Measurements from ENCODE around the gene TIMP2. TPM values are rescaled to one million over a fixed set of nuclear protein-coding genes. Genes with fewer than 3 reads are reported as not detected.

The TIMP2 gene
- total and polyA plus RNA-seq, 2 donors (not counting 3 experiments of a cell fraction or from before 2014, with no cell fraction given) = 138 to 318 TPM

DNA sequence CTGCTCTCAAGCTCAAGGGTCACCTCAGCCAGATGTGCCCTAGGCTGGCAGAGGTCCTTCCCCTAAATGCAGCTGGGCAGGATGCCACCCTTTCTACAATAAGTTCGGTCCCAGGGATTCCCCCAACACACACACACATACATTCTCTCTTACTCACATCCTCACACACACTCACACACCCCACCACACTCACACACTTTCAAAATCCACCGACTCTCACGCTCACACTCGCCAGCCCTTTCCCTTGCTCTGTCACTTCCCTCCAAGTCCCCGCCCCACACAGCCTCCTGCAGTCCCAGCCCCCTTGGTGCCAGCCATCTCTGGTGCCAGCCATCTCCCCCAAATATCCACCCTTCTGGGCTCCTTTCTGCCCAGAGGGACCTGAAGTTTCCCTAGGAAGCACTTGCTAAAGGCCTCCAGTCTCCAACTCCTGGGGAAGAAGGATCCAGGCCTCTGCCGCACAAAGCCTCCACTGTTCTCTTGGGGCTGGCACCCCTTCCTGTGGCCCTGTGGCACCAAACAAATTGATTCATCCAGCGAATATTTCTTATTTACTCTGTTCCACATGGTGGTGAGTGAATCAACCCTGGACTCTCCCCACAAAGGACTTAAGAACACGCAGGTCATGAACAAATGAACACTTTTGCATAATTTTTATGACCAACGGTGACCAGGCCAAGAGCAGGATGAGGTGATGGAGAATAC, 80.7 kb downstream of the TIMP2 start:
- BruUV-seq (replicated peaks) = no TSS peak
- intact Hi-C loops (cut with micrococcal nuclease) (no loop called here), dilution Hi-C loops (cut with MboI; ENCODE audit: extremely low pct_ligation_motif_present, low sequenced_read_pairs) (no loop called here)
- Histone ChIP-seq H3K9ac (replicated peaks; ENCODE audit: extremely low read depth, insufficient read depth, low read length) (no peak overlapping the region), H3K9me1 (replicated peaks; ENCODE audit: control insufficient read depth, extremely low read depth, insufficient read depth, low read length) (no peaks in the 10 kb centered on the region), H3K27ac (ENCODE audit: insufficient read depth, low read depth, low read length) (no peak overlapping the region), H4K20me1 (replicated peaks; ENCODE audit: control insufficient read depth, extremely low read depth, insufficient read depth, low read length) (no peaks in the 10 kb centered on the region), H2AFZ (ENCODE audit: low read depth, low read length) (no peak overlapping the region), H3K79me2 (ENCODE audit: control insufficient read depth, insufficient read depth, low read length) (peaks cover 8% of the 10 kb centered on the region), H3K4me1 (ENCODE audit: control insufficient read depth, extremely low read depth, insufficient read depth, low read length) (peaks cover 7% of the 10 kb centered on the region), H3K4me2 (ENCODE audit: insufficient read depth, low read length) (no peak overlapping the region), H3K36me3 (ENCODE audit: control insufficient read depth in 2 of 2, extremely low read depth in 1 of 2, insufficient read depth in 2 of 2, low read length in 2 of 2) (no peaks in the 10 kb centered on the region), H3K27me3 (ENCODE audit: control insufficient read depth in 2 of 2, insufficient read depth in 2 of 2, low read length in 2 of 2) (no peaks in the 10 kb centered on the region), H3K9me3 (replicated peaks; ENCODE audit: control insufficient read depth, insufficient read depth, low read length) (no peaks in the 10 kb centered on the region), H3K4me3 (replicated peaks in 1 of 3; ENCODE audit: insufficient read depth in 1 of 3, low read depth in 1 of 3, low read length in 3 of 3) (no peak overlapping the region)
- FAIRE-seq (no peak), DNase-seq (ENCODE audit: low read depth, low spot score) (peak; percentile 26)
- CTCF ChIA-PET = interaction anchor here (2.9 kb wide), 1 partner anchor 21 kb away, joined by 8 read pairs; no protein-coding TSS in a partner anchor
- TF ChIP-seq FOS (IDR thresholded peaks at IDR 0.05; ENCODE audit: borderline replicate concordance, insufficient read depth, low read length) = no peak
- TF ChIP-seq EZH2 (IDR thresholded peaks at IDR 0.05; ENCODE audit: borderline replicate concordance, low read depth, low read length, severe bottlenecking) = no peak
- POLR2A ChIA-PET = no interaction called here

GRCh38 chr17:78842881-78843565, 82.2 kb downstream of the TIMP2 start:
- no peak overlapping the region for H3K4me3 ChIP-seq (replicated peaks in 1 of 3; ENCODE audit: insufficient read depth in 1 of 3, low read depth in 1 of 3, low read length in 3 of 3)
- no peak overlapping the region for H3K4me2 ChIP-seq (ENCODE audit: insufficient read depth, low read length)
- no peaks in the 10 kb centered on the region for H4K20me1 ChIP-seq (replicated peaks; ENCODE audit: control insufficient read depth, extremely low read depth, insufficient read depth, low read length)
- POLR2A ChIA-PET = no interaction called here
- H2AFZ ChIP-seq (ENCODE audit: low read depth, low read length) = no peak overlapping the region
- TF ChIP-seq MYC (IDR thresholded peaks at IDR 0.05; ENCODE audit: low read depth, low read length) (no peak), FOS (IDR thresholded peaks at IDR 0.05; ENCODE audit: borderline replicate concordance, insufficient read depth, low read length) (no peak), GATA2 (IDR thresholded peaks at IDR 0.05; ENCODE audit: insufficient read depth, insufficient read length, low read depth, low read length) (no peak)
- TF ChIP-seq, protein P1, sequence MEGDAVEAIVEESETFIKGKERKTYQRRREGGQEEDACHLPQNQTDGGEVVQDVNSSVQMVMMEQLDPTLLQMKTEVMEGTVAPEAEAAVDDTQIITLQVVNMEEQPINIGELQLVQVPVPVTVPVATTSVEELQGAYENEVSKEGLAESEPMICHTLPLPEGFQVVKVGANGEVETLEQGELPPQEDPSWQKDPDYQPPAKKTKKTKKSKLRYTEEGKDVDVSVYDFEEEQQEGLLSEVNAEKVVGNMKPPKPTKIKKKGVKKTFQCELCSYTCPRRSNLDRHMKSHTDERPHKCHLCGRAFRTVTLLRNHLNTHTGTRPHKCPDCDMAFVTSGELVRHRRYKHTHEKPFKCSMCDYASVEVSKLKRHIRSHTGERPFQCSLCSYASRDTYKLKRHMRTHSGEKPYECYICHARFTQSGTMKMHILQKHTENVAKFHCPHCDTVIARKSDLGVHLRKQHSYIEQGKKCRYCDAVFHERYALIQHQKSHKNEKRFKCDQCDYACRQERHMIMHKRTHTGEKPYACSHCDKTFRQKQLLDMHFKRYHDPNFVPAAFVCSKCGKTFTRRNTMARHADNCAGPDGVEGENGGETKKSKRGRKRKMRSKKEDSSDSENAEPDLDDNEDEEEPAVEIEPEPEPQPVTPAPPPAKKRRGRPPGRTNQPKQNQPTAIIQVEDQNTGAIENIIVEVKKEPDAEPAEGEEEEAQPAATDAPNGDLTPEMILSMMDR (IDR thresholded peaks at IDR 0.05; ENCODE audit: extremely low read depth in 1 of 2, insufficient read depth in 1 of 2, low read depth in 1 of 2, low read length in 2 of 2) = peak; percentile 61 to 76
- H3K27ac ChIP-seq (ENCODE audit: insufficient read depth, low read depth, low read length) = no peak overlapping the region
- intact Hi-C loops (cut with micrococcal nuclease) (loop anchor here (1.0 kb wide), 1 partner anchor 346 kb away; no protein-coding TSS in a partner anchor), dilution Hi-C loops (cut with MboI; ENCODE audit: extremely low pct_ligation_motif_present, low sequenced_read_pairs) (no loop called here)
- FAIRE-seq (peak; percentile 81), DNase-seq (ENCODE audit: low read depth, low spot score) (peak; percentile 19)
- peaks cover 20% of the 10 kb centered on the region for H3K79me2 ChIP-seq (ENCODE audit: control insufficient read depth, insufficient read depth, low read length)
- H3K36me3 ChIP-seq (ENCODE audit: control insufficient read depth in 2 of 2, extremely low read depth in 1 of 2, insufficient read depth in 2 of 2, low read length in 2 of 2) = no peaks in the 10 kb centered on the region
- H3K4me1 ChIP-seq (ENCODE audit: control insufficient read depth, extremely low read depth, insufficient read depth, low read length) = peaks cover 16% of the 10 kb centered on the region
- H3K9me3 ChIP-seq (replicated peaks; ENCODE audit: control insufficient read depth, insufficient read depth, low read length) = no peaks in the 10 kb centered on the region
- H3K9me1 ChIP-seq (replicated peaks; ENCODE audit: control insufficient read depth, extremely low read depth, insufficient read depth, low read length) = no peaks in the 10 kb centered on the region
- H3K27me3 ChIP-seq (ENCODE audit: control insufficient read depth in 2 of 2, insufficient read depth in 2 of 2, low read length in 2 of 2) = no peaks in the 10 kb centered on the region
- CTCF ChIA-PET = interaction anchor here (0.6 to 2.9 kb wide), 6 partner anchors 10 to 346 kb away, joined by 3 to 8 read pairs (median 4); no protein-coding TSS in a partner anchor
- no TSS peak for BruUV-seq (replicated peaks)
- no peak overlapping the region for H3K9ac ChIP-seq (replicated peaks; ENCODE audit: extremely low read depth, insufficient read depth, low read length)
